Metanephros (tissue), 1 donor: ENCODE data around the gene TBX22. TPM values are rescaled to one million over a fixed set of nuclear protein-coding genes. Genes with fewer than 3 reads are reported as not detected.

ENCODE experiments used
- total RNA-seq: library from RNA; depleted of rRNA; stranded (reverse); fragments of >200 nt; gene quantifications from one replicate; pipeline ENCODE4 v1.2.3, GENCODE V29; 2014

Gene TBX22
- 2.8 TPM for total RNA-seq

GRCh38 chrX:80014141-80014940, at the start of gene TBX22:
TBX22 (plus strand) TSS chrX:80014753; CDS start chrX:80022270, 7,517 bp downstream.

